IMR-90 (cell line): ENCODE results near the gene EFHD2.

Experiments
- CHD1 ChIP-seq: IDR thresholded peaks from 2 replicates; pipeline ENCODE4 v1.6.1; 2012; ENCODE audit warnings: low read depth, low read length, improper control_type of control experiment
- ELK1 ChIP-seq: fragments of 150-350 bp; IDR thresholded peaks from 2 replicates; pipeline ENCODE4 v1.6.1; 2016; ENCODE audit warnings: low read depth, mild to moderate bottlenecking, low read length, moderate library complexity, borderline replicate concordance
- MXI1 ChIP-seq: IDR thresholded peaks from 2 replicates; pipeline ENCODE4 v1.6.1; 2012; ENCODE audit warnings: low read depth, mild to moderate bottlenecking, low read length, moderate library complexity, borderline replicate concordance
- POLR2A ChIP-seq: IDR thresholded peaks from 2 replicates; pipeline ENCODE4 v1.6.1; 2012; ENCODE audit warnings: mild to moderate bottlenecking, low read depth, low read length
- TF ChIP-seq, protein P1 (sequence below): conservative IDR thresholded peaks from 2 replicates; pipeline ENCODE4 v1.5.1; 2012; ENCODE audit warnings: mild to moderate bottlenecking, low read depth, low read length, improper control_type of control experiment

DNA sequence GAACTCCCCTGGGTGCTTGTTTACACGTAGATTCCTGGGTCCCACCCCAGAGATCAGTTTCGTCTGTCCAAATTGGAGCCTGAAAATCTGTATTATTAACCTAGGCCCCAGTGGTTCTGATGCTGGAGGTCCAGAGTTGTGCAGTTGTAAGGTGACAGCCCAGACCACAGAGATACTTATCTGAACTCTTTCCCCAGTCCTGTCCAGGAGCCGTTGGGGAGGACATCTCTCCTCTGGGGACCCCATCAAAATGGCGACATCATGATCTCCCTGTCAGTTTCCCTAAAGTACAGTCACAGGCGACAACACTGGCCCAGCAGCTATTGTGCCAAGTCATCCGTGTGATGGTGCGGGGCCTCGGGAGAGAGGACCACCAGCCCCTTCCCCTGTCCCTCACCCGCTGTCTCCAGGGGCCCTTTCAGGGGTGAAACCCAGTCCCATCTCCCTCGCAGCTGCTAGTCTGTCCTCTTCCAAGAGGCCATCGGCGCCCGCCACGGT, 749 bp upstream of the EFHD2 start:
- TF ChIP-seq, protein P1, sequence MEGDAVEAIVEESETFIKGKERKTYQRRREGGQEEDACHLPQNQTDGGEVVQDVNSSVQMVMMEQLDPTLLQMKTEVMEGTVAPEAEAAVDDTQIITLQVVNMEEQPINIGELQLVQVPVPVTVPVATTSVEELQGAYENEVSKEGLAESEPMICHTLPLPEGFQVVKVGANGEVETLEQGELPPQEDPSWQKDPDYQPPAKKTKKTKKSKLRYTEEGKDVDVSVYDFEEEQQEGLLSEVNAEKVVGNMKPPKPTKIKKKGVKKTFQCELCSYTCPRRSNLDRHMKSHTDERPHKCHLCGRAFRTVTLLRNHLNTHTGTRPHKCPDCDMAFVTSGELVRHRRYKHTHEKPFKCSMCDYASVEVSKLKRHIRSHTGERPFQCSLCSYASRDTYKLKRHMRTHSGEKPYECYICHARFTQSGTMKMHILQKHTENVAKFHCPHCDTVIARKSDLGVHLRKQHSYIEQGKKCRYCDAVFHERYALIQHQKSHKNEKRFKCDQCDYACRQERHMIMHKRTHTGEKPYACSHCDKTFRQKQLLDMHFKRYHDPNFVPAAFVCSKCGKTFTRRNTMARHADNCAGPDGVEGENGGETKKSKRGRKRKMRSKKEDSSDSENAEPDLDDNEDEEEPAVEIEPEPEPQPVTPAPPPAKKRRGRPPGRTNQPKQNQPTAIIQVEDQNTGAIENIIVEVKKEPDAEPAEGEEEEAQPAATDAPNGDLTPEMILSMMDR, result no peak
- TF ChIP-seq CHD1 (no peak), MXI1 (no peak), ELK1 (no peak), POLR2A (no peak)
